BE2C (cell line): ENCODE results near the gene TRIM7. TPM values are rescaled to one million over a fixed set of nuclear protein-coding genes. Genes with fewer than 3 reads are reported as not detected.

ENCODE experiments used
- DNase-seq: peaks from one replicate; pipeline ENCODE4 v3.0.0-alpha.2; 2020
- H3K27me3 ChIP-seq: fragments of 250-450 bp; sonication (Bioruptor Pico); 2 replicates; pipeline ENCODE4 v1.5.1; 2020; ENCODE audit warnings: mild to moderate bottlenecking
- H3K36me3 ChIP-seq: fragments of 250-450 bp; sonication (Bioruptor Pico); 2 replicates; pipeline ENCODE4 v1.5.1; 2020; ENCODE audit warnings: mild to moderate bottlenecking
- H3K4me1 ChIP-seq: fragments of 250-450 bp; sonication (Bioruptor Pico); 2 replicates; pipeline ENCODE4 v1.5.1; 2020
- H3K4me3 ChIP-seq: 2 replicates; pipeline ENCODE4 v1.5.1; 2011; ENCODE audit warnings: low read depth, low read length
- H3K9me3 ChIP-seq: fragments of 250-450 bp; sonication (Bioruptor Pico); 2 replicates; pipeline ENCODE4 v1.5.1; 2020
- CTCF ChIP-seq: IDR thresholded peaks from 2 replicates; pipeline ENCODE4 v1.5.1; 2012; ENCODE audit warnings: mild to moderate bottlenecking, low read depth, low read length
- polyA plus RNA-seq: library from polyadenylated mRNA; unstranded; fragments of >200 nt; gene quantifications from one replicate; pipeline ENCODE4 v1.2.1, GENCODE V29; 2012; ENCODE audit warnings: low read depth, missing spikeins; ENCODE audit not compliant: insufficient read length, insufficient read depth

TRIM7 gene
- polyA plus RNA-seq, result 3.2 TPM

DNA sequence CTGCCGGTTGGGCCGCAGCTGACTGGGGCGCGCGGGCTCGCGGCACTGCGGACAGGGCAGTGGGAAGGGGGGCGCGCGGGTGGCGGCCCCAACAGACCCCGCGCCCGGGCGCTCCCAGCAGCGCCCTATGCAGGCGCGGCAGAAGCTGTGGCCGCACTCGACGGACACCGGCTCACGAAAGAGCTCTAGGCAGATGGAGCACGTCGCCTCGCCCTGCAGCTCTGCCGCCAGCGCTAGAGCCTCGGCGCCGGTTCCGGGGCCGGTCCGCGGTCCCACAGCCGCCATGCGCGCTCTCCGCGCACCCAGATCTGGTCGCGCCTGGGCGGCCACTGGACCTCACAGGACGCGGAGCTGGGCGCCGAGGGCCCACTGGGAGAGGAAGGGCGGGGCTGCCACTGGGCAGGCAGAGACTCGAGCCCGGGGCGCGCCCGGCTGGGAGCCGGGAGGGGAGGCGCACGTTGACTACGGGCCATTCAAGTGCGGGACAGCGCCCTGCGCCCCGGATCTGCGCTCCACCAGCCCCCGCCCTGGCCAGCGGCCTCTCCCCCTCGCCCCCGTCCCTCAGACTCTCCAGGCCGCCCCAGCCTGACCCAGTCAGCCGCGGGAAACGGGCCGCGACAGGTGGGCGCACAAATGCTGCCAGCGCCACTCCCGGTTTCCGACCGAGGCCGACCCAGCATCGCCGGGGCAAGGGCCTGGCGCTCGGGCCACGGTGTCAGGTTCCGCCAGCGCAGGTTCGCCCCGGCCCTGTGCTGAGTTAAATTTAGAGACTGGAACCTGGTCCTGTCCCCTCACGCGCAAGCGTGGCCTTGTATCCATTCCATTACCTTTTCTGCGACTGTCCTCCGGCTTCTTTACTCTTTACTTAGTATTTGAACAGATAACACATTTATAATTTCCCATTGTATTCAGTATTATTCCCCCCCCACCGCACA lies at the start of gene TRIM7:
TRIM7 (minus strand) TSS at position 371 of the 935 bp plus-strand sequence; CDS start at position 285, 86 bp downstream.
- Histone ChIP-seq H3K36me3 (no peaks in the 10 kb centered on the region), H3K9me3 (no peaks in the 10 kb centered on the region), H3K27me3 (peaks cover 25% of the 10 kb centered on the region), H3K4me1 (no peaks in the 10 kb centered on the region), H3K4me3 (peak within 1 kb of the TSS; percentile 79)
- no peak for TF ChIP-seq CTCF
- peak; percentile 53 for DNase-seq

DNA sequence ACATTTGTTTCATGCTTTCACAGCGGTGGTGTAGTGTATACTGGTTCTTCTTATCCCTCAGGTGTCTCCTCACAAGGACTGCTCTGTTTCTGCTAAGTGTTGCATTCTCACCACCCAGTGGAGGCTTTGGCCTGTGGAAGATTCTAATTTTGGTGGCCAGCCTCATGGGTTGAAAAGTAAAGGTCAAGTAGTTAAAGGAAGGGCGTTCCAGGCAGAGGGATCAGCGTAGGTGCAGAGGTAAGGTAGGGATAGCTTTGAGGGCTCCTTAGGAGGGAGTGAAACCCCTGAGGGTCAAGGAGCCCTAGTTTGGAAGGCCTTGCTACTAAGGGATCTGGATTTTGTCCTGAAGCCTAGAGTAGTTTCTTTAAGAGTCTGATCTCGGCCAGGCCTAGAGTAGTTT lies 43.3 kb upstream of the TRIM7 start:
- TF ChIP-seq CTCF, result no peak
- DNase-seq, result no peak
- H3K4me1 ChIP-seq, result no peaks in the 10 kb centered on the region; the same call in 1 of the 2 replicates
- peak overlapping the region; percentile 98 for H3K4me3 ChIP-seq
- peaks cover 28% of the 10 kb centered on the region for H3K36me3 ChIP-seq
- no peaks in the 10 kb centered on the region for H3K9me3 ChIP-seq
- no peaks in the 10 kb centered on the region for H3K27me3 ChIP-seq

DNA sequence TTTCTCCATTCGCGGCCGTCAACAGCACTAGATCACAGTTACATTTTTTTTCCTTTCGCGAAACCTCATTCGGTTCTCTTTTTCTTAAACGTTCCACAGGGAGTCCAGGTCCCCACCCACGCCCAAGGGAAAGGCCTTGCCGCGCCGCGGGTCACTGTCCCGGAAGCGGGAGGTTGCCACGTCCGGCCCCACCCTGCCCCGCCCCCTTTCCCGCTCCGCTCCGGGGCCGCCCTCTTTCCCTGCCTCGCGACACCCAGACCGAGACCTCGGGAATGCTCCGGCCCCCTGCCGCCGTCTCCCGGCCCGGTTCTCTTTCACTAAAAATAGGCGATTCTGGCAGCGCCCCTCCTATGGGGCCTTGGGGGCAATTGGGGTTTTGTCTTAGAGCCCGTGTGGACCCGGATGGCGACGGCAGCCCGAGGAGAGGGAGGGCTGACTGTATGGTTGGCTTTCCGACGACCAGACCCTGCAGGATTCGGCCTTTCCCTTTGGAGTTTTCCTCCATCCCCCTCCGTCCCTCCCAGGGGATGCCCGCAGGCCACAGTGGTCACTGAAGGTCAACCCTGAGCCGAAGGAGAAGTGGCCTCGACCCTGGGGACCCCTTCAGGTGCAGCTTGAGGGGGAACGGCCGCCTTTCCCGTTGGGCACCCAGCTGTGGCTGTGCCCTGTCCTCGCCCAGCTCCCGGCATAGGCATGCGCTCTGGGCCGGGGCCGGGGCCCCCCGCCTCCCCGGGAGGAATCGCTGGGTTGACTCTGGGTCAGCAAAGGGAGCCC lies 41.5 kb upstream of the TRIM7 start:
- peak; percentile 89 for DNase-seq

GRCh38 chr5:181245427-181246275 lies 40.7 kb upstream of the TRIM7 start:
- Histone ChIP-seq H3K4me3 (peak overlapping the region; percentile 98), H3K27me3 (no peaks in the 10 kb centered on the region), H3K36me3 (peaks cover 47% of the 10 kb centered on the region), H3K9me3 (no peaks in the 10 kb centered on the region), H3K4me1 (peaks cover 9% of the 10 kb centered on the region)
- no peak for TF ChIP-seq CTCF
- DNase-seq, result no peak

More for the DNA sequence above, 41.5 kb upstream of the TRIM7 start:
- Histone ChIP-seq H3K27me3 (no peaks in the 10 kb centered on the region), H3K4me3 (peak overlapping the region; percentile 98), H3K9me3 (no peaks in the 10 kb centered on the region), H3K36me3 (peaks cover 41% of the 10 kb centered on the region), H3K4me1 (peaks cover 8% of the 10 kb centered on the region)
- no peak for TF ChIP-seq CTCF

DNA sequence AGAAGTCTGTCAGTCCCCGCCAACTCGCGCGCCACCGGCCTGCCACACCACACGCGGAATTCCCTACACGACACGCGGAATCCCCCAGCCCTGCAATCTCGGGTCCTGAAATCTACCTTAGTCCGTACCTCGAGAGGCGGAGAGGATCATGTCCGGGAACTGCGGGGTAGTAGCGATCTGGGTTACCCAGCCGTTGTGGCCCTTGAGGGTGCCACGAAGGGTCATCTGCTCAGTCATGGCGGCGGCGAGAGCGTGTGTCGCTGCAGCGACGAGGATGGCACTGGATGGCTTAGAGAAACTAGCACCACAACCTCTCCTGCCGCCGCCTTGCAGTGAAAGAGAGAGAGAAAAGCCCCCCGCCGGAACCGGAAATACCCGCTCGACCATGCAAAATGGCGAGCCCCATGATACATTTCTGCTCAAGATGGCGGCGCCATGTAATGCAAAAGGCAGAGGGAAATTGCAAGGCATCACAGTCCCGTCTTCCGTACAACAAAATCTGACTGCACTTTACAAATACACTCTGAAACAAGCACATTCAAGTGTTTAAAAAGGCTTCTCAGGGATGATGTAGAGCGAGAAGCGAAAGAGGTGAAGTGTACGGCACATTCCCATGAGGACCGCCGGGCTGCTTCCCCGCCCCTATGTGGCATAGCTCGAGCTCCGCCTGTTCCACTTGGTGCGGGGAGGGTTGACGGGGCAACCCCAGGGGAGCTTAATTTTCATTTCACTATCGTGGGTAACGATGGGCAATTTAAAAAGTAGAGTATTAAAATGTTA lies 38.8 kb upstream of the TRIM7 start, which contains the start of gene RACK1:
RACK1 (minus strand) TSS at position 343 of the 780 bp plus-strand sequence; CDS start at position 237, 106 bp downstream.
- Histone ChIP-seq H3K4me3 (peak within 1 kb of the TSS; percentile 96), H3K9me3 (no peaks in the 10 kb centered on the region), H3K27me3 (no peaks in the 10 kb centered on the region), H3K4me1 (peaks cover 9% of the 10 kb centered on the region), H3K36me3 (peaks cover 52% of the 10 kb centered on the region)
- TF ChIP-seq CTCF, result no peak
- peak; percentile 90 for DNase-seq
